GM19240 (cell line): ENCODE measurements around the gene LGALS9.
"Not testable (repeated sequence)": the region's sequence is repeated elsewhere in the genome, so short reads cannot be mapped to it uniquely, and the experiment has no call there.

Source experiments
- DNase-seq: peaks from one replicate; pipeline ENCODE4 v3.0.0; 2011; ENCODE audit warnings: low spot score; ENCODE audit not compliant: insufficient read length

The LGALS9 gene

DNA sequence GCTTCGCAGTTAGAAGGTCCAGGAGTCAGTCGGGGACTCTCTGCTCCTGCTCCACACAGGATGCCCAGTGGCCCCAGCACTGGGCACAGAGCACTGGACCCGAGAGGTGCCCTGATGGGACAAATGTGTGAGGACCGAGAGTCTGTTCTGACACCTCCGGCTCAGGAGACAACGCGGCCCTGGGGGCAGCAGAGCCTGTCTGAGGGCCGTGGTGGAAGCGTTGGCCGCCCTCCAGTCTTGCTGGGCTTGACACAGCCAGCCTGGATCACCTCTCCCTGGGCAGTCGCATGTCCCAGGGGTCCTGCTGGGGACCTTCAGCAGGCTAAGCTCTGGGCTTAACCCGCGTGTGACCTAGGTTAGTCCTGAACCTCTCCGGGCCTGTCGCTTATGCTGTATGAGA is 23.1 kb downstream of the LGALS9 start:
- no peak for DNase-seq

DNA sequence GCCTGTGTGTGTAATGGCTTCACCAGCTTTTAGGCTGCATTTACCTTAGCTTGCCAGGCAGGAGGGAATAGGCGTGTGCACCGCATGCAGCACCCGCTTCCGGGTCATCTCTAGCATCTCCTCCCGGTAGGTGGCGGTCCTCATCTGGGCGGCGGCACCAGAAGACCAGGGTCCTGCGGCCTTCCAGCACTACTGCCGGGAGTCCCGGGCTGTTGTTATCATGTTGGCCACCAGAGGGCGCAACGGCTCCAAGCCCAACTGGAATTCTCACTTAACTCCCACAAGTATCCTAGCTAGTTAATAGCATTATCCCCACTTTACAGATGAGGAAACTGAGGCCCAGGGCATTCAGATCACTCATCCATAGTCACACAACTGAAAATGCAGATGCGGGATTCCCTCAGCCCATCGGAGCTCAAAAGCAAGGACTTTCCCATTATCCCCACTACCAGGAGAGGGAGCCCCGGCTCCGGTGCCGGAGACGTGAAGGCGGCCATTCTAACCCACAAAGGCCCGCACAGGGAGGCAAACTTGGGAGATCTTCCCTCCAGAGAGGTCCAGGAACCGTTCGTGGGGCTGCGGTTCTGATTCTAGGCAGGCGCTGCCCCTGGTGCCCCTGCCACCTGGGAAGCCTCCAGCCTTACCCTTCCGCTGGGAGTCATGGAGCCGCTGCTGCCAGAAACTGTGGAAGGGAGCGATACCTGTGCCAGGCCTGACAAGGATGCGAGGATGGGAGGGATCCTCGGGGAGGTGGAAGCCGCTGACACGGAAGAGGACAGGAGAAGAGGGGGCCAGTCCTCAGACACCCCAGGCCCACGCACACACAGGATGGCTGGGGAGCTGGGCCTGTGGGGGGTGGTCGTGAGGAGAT is 23.9 kb downstream of the LGALS9 start:
- DNase-seq: peak; percentile 87

DNA sequence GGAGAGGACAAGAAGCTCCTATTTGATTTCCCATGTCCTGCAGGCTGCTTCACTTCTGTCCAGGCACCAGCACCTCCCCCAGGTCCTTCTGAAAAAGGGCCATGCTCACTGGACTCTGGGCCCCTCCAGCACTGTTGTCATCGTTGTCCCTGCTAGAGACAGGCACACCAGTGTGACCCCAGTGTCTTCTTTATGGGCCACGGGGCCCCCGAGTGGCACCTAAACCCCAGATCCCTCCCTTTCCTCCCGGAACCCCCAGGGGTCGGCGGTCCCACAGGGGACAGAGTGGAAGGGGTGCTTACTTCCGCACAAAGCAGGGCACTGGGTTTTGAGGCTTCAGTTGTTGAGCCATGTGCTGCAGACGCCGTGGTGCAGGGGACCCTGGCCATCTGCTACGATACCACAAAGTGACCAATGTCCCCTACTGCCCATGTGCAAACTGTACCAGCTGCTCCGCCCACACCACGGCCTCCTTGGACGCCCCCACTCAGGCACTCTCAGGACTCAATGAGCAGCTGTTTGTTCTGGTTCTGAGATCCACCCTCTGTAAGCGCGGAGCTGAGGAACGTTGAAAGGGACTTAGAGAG is 24.6 kb downstream of the LGALS9 start:
- not testable (repeated sequence) for DNase-seq

DNA sequence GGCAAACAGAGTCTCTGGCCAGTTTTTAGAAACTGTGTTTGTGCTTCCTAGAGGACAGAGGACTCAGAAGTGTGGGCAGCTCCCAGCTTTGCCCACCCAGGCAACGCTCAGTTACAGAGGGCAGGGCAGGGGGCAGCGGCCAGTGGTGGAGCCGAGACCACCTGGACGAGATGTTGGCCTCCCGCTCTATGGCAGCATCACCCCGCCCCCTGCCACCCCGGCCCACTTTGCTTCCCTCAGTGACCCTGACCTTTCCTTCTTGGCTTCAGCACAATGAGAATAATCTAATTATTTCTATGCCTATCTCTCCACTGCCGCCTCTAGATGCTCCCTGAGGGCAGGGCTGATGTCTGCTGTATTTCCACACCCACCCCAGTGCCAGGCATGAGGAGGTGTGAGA is 25.6 kb downstream of the LGALS9 start:
- not testable (repeated sequence) for DNase-seq

DNA sequence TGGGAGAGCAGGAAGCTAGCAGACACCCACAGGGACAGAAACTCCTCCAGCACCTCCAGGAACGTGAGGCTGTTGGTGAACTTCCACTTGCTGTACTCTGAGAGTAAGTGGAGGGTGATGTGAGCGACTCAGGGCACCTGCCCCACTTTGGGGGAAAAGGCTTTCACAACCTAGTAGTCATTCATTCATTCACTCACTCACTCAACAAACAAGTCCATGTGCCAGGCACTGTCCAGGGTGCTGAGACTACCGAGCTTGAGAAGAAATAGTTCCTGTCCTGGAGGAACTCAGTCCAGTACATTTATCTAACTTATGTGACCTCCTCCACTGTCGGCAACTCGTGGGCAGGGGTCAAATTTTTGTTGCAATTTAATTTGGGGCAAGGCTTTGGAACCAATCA is 26.6 kb downstream of the LGALS9 start:
- DNase-seq: no peak

GRCh38 chr17:27659683-27660082 is 28.7 kb downstream of the LGALS9 start:
- DNase-seq: no peak

DNA sequence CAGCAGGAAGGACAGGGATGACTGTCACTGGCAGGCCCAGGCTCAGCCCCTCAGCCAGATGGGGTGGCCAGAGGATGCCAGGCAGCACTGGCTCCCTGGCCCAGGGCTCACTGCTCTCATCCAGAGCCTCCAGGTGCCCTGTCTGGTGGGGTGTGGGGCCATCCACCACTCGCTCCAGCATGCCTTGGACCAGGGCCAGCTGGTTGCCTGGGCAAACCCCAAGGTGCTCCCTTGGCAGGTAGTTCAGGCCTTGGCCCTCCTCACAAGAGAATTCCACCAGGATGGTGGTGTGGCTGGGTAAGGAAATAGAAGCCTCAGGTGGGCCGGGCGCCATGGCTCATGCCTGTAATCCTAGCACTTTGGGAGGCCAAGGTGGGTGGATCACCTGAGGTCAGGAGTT is 29.4 kb downstream of the LGALS9 start:
- no peak for DNase-seq

GRCh38 chr17:27663936-27664605 is 33.1 kb downstream of the LGALS9 start:
- DNase-seq: no peak

- no peak for DNase-seq
Measured at GRCh38 chr17:27664606-27664965, 33.6 kb downstream of the LGALS9 start.

DNA sequence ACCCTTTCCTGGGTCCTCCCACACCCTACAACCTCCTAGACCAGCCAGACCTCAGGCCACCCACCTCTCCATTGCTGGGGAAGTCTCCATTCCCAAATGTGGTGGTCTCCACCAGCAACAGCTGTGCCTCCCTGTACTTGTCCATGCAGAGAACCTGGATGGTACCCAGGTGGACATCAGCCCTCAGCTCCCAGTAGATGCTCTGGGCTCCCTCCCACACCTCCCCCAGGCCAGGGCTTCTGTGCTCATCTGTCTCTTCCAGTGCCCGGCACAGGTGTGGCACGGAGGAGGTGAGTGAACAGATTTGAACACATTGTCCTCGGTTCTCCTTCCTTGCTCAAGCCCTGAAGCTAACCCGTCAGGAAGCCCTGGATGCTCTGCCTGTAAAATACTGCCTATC is 34.6 kb downstream of the LGALS9 start:
- no peak for DNase-seq

GRCh38 chr17:27666270-27666669 is 35.3 kb downstream of the LGALS9 start:
- DNase-seq: not testable (repeated sequence)

DNA sequence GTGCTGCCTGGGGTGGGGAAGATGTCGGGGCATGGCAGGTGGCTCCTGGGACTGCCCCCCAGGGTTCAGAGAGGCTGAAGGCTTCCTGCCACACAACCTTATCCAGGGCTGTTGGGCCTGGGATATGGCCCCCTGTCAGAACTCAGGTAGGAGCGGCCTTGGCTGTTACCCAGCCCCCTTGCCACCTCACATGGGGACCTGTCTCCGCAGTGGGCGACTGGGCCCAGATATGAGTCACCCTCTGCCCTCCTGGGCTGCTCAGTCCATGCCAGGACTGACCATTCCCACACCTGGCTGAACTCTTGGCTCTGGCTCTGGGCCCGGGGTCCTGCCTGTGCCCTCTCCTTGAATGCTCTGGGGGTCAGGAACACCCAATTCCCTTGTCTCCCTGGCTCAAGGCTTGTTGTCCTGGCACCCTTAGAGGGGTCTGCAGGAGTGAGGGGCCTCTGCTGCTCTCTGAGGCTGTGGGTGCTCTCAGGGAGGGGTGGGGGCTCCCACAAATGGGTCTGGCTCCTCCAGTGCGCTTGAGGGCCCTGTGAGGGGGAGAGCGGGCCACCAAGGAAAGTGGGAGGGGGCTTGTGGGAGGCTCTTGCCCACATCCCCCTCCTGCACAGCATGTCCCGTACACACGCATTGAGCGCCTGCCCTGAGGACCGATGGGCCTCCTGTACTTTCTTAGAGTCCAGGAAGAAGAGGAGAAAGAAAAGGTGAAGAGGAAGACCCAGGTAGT is 36.0 kb downstream of the LGALS9 start:
- no peak for DNase-seq

DNA sequence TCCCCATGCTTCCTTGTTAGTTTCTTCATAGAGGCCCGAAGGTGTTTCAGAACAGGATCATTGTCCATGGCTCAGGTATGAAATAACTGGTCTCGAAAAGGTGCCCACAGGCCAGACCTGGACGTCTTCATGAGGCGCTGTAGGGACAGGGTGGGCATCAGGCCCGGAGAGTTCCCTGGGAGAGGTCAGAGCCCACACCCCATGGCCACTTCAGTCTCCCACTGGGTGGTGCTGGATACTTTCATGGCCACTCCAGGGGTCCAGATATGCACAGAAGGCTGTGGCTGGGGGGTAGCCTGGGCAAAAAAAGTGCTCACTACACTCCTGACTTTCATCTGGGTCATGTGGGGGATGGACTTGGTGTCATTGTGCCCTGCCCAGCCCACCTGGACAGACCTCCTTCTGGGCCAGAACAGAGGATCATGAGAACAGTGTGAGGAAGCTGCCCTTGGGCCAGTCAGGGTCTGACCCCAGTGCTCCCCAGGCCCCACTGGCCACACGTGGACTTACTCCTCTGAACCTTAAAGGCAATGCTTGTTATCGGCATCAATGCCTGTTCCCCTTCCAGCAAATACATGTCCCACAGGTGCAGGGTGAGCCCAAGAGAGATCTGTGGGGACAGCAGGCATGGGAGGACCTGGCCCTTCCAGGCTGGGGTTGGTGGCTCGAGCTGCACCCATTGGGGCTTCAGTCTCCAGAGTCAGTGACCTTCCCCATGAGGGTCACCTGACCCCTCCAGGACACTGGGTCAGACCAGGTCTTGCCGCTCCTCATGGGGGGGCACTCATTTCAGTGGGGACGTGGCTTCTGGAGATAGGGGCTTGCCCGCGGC is 36.9 kb downstream of the LGALS9 start:
- DNase-seq: no peak

DNA sequence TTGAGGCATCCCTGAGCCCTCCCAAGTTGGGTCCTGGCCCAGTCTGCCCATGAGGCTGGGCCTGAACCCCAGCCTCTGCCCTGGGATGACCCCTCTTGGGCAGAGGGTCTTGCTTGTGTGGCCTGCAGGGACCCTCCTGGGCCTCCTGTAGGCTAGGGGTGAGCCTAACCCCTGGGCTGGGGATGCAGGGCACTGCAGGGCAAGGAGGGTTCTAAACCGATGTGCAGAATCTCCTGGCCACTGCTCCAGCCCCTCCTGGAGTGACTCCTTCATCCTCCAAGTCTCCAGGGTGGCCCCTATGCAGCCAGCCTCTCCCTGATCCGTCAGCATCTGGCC is 37.5 kb downstream of the LGALS9 start:
- no peak for DNase-seq

- DNase-seq: no peak
Measured at GRCh38 chr17:27669136-27669535, 38.1 kb downstream of the LGALS9 start.

GRCh38 chr17:27669850-27670249 is 38.9 kb downstream of the LGALS9 start:
- DNase-seq: no peak

DNA sequence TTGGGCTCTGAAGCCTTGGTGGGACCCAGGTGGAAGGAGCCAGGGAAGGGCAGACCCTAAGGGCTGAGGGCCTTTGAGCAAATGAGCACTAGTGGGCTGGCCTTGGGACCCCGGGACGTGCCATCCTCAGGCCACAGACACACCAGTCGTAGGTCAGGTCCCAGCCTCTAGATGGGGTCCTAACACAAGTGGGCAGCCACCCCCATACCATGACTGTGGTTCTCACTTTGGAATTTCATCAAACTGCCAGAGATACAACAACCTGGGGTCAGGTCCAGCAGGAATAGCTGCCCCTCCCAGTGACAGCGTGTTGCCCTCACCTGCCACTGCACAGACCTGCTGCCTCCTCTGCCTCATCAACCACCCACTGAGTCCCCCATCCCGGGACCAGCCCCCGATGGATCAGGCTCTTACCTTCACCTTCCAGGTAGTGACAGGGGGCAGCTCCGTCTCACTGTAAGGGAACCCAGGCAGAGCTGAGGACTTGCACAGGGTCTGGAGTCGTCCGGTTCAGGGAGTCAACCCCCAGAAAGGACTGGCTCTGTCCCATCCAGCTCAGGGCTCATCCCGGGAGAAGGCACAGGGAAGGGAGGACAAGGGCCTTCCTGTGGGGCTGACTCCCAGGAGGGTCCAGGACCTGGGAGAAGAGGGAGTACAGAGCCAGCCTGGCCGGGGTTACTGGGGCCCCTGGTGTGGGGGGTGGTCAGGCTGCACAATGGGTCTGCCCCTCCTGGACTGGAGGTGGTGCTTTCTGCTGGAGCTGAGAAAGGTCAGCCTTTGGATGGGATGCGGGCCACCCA is 40.0 kb downstream of the LGALS9 start:
- DNase-seq: no peak

DNA sequence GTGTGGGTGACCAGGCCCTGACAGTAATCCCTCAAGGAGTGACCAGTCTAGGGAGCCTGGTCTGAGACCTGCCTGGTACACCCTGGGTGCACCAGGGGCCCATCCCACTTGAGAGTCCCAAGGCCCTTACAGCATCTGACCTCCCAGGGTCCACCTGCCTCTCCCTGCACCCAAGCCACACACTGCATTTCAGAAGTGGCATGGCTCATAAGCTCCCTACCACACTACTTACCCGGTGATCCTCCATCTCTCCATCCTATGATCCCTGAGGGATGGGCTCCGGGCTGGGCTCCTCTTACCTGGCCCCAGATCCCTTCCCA is 40.6 kb downstream of the LGALS9 start:
- DNase-seq: no peak

DNA sequence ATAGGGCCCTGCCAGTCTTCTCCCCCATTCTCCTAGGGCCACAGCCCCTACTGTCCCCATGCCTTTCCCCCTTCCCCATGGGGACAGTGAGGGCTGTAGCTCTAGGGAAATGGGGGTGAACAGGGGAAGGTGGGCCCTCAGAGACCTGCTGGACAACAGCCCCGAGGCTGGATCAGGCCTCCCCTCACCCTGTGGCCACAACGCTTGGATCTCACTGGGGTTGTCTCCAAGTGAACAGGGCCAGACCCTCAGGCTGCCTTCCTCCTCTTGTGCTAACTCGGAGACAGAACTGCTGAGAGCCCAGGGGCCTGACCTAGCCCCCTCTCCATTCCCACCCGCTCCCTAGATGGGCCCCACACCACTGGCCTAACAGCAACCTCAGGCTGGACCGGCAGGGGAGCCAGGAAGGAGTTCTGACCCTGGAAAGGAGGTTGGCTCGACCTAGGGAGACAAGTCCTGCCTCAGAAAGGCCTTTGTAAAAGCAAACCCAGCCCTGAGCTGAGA is 41.0 kb downstream of the LGALS9 start:
- DNase-seq: not testable (repeated sequence)

DNA sequence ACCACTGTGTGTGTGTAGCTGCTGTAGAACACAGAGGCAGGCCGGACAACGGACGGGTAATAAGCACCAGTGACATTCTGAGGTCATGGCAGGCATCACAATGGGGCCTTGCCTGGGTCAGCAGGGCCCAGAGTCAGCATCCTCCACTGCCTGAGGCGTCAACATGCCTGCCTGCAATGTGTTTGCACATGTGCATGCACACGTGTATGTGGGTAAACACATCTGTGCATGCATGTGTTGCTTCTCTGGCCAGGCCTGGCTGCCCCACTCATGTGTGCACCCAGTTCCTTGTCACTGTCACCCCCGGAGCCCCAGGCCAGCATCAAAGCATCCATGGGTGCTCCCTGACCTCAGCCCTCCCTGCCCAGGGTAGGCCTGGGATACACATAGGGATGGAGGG is 43.3 kb downstream of the LGALS9 start:
- no peak for DNase-seq
